ENCODE results near the gene SUGCT.

The SUGCT gene

DNA sequence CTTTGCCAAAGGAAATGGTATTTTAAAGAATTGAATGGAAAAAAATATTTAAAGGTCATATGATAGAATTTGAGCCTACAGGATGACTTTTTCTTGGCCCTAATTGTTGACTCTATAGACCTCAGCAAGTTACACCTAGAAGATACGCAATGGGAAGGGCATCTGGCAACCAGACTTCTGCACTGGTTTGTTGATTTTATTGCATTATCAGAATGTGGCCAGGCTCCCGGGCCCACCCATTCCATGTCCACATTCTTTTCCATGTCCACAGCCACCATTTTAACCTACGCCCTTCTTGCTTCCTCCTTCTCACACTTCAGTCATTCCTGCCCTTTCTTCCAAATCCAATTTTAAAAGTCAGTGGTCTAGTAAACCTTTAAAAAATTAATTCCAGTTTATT is 738.4 kb downstream of the SUGCT start:
- H3K9me3 ChIP-seq (ENCODE audit: insufficient read depth, low read length), result no peaks in the 10 kb centered on the region
- no peaks in the 10 kb centered on the region for H4K20me1 ChIP-seq (ENCODE audit: insufficient read depth, low read length)
- H3K4me2 ChIP-seq (ENCODE audit: low read length), result no peak overlapping the region
- no peaks in the 10 kb centered on the region for H3K36me3 ChIP-seq (replicated peaks; ENCODE audit: low read depth, low read length)
- H3K9ac ChIP-seq (ENCODE audit: low read length), result no peak overlapping the region
- no peak overlapping the region for H2AFZ ChIP-seq (ENCODE audit: low read depth, low read length)
- H3K27me3 ChIP-seq (ENCODE audit: low read depth, low read length), result no peaks in the 10 kb centered on the region
- H3K4me3 ChIP-seq (ENCODE audit: low read length), result no peak overlapping the region
- no peak for TF ChIP-seq EZH2phosphoT487 (IDR thresholded peaks at IDR 0.05; ENCODE audit: low read depth)
- TF ChIP-seq, protein P1, sequence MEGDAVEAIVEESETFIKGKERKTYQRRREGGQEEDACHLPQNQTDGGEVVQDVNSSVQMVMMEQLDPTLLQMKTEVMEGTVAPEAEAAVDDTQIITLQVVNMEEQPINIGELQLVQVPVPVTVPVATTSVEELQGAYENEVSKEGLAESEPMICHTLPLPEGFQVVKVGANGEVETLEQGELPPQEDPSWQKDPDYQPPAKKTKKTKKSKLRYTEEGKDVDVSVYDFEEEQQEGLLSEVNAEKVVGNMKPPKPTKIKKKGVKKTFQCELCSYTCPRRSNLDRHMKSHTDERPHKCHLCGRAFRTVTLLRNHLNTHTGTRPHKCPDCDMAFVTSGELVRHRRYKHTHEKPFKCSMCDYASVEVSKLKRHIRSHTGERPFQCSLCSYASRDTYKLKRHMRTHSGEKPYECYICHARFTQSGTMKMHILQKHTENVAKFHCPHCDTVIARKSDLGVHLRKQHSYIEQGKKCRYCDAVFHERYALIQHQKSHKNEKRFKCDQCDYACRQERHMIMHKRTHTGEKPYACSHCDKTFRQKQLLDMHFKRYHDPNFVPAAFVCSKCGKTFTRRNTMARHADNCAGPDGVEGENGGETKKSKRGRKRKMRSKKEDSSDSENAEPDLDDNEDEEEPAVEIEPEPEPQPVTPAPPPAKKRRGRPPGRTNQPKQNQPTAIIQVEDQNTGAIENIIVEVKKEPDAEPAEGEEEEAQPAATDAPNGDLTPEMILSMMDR (IDR thresholded peaks at IDR 0.05; ENCODE audit: low read depth, low read length), result no peak
- no peaks in the 10 kb centered on the region for H3K79me2 ChIP-seq (ENCODE audit: low read length)
- H3K4me1 ChIP-seq (ENCODE audit: low read length), result no peaks in the 10 kb centered on the region
- no peak overlapping the region for H3K27ac ChIP-seq (ENCODE audit: low read length)

DNA sequence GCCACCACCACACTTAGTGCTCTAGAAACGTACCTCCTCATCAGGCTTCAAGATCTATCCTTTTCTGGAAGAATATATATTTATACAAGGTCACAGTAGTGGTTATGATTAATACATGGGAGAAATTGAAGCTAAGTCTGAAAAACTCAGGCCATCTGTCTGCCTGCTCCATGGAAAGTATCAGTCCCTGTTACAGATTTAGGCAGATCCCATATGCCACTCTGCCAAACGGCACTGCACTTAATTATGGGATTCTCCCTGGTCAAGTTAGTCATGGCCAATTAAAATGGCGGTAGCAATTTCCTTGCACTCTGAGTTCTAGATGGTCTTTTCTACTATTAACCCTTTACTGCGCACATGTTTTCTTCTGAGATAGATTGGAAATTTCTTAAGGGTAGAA is 740.0 kb downstream of the SUGCT start:
- H3K4me2 ChIP-seq (ENCODE audit: low read length), result no peak overlapping the region
- no peaks in the 10 kb centered on the region for H4K20me1 ChIP-seq (ENCODE audit: insufficient read depth, low read length)
- H2AFZ ChIP-seq (ENCODE audit: low read depth, low read length), result no peak overlapping the region
- no peaks in the 10 kb centered on the region for H3K9me3 ChIP-seq (ENCODE audit: insufficient read depth, low read length)
- H3K4me1 ChIP-seq (ENCODE audit: low read length), result no peaks in the 10 kb centered on the region
- H3K4me3 ChIP-seq (ENCODE audit: low read length), result no peak overlapping the region
- H3K27me3 ChIP-seq (ENCODE audit: low read depth, low read length), result no peaks in the 10 kb centered on the region
- no peak for TF ChIP-seq EZH2phosphoT487 (IDR thresholded peaks at IDR 0.05; ENCODE audit: low read depth)
- TF ChIP-seq, protein P1 (IDR thresholded peaks at IDR 0.05; ENCODE audit: low read depth, low read length), result no peak
- no peak overlapping the region for H3K27ac ChIP-seq (ENCODE audit: low read length)
- no peak overlapping the region for H3K9ac ChIP-seq (ENCODE audit: low read length)
- no peaks in the 10 kb centered on the region for H3K36me3 ChIP-seq (replicated peaks; ENCODE audit: low read depth, low read length)
- no peaks in the 10 kb centered on the region for H3K79me2 ChIP-seq (ENCODE audit: low read length)

DNA sequence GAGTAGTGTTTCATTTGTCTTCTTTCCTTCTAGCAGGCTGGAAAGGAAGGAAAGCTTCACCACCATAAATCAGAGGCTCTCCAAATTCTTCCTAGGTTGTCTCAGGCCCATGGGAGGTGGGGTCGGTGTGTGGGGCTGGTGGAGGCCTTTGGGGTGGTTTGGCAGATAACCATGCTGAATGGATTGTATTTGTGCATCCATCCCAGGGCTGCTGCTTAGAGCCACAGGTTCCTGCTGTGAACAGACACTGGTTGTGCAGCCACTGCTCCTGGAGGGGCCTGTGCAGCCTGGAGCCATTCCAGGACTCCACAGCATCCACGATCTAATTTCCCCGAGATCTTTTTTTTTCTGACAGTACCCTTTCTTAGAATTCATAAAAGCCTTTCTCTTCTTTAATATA is 741.8 kb downstream of the SUGCT start:
- TF ChIP-seq, protein P1 (IDR thresholded peaks at IDR 0.05; ENCODE audit: low read depth, low read length), result no peak
- TF ChIP-seq EZH2phosphoT487 (IDR thresholded peaks at IDR 0.05; ENCODE audit: low read depth), result no peak
- no peaks in the 10 kb centered on the region for H3K9me3 ChIP-seq (ENCODE audit: insufficient read depth, low read length)
- no peaks in the 10 kb centered on the region for H3K4me1 ChIP-seq (ENCODE audit: low read length)
- no peak overlapping the region for H2AFZ ChIP-seq (ENCODE audit: low read depth, low read length)
- no peak overlapping the region for H3K9ac ChIP-seq (ENCODE audit: low read length)
- H3K27ac ChIP-seq (ENCODE audit: low read length), result no peak overlapping the region
- no peaks in the 10 kb centered on the region for H4K20me1 ChIP-seq (ENCODE audit: insufficient read depth, low read length)
- H3K4me3 ChIP-seq (ENCODE audit: low read length), result no peak overlapping the region
- H3K36me3 ChIP-seq (replicated peaks; ENCODE audit: low read depth, low read length), result no peaks in the 10 kb centered on the region
- no peaks in the 10 kb centered on the region for H3K79me2 ChIP-seq (ENCODE audit: low read length)
- H3K27me3 ChIP-seq (ENCODE audit: low read depth, low read length), result no peaks in the 10 kb centered on the region
- H3K4me2 ChIP-seq (ENCODE audit: low read length), result no peak overlapping the region

DNA sequence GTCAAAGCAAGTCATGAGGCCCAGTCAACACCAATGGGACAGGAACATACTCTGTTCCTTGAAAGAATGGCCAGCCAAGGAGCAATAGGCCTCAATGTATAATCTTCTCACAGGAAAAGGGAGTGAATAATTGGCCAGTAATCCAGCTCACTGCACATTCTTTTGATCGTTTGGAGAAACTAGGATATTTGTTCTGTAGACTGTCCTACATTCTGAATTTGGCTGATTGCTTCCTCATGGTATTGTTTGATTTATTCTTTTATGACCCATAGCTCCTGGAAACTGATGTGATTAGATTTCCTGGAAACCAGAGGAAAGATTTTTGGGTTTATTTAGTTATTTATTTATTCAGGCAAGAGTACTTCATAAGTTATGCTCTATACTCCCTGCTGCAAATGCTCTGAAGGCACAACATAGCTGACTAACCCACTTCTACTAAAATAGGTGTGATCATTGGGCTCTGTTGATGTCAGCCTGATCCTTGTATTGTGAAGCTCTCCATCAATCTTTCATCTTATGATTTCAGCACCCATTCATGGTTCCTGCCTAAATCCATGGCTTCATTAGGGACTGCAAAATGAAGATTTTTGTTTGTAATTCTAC is 745.2 kb downstream of the SUGCT start:
- Histone ChIP-seq H2AFZ (ENCODE audit: low read depth, low read length) (no peak overlapping the region), H3K27ac (ENCODE audit: low read length) (no peak overlapping the region), H3K27me3 (ENCODE audit: low read depth, low read length) (no peaks in the 10 kb centered on the region), H3K4me3 (ENCODE audit: low read length) (no peak overlapping the region), H3K4me1 (ENCODE audit: low read length) (no peaks in the 10 kb centered on the region), H3K79me2 (ENCODE audit: low read length) (no peaks in the 10 kb centered on the region), H4K20me1 (ENCODE audit: insufficient read depth, low read length) (no peaks in the 10 kb centered on the region), H3K9me3 (ENCODE audit: insufficient read depth, low read length) (no peaks in the 10 kb centered on the region), H3K36me3 (replicated peaks; ENCODE audit: low read depth, low read length) (no peaks in the 10 kb centered on the region), H3K4me2 (ENCODE audit: low read length) (no peak overlapping the region), H3K9ac (ENCODE audit: low read length) (no peak overlapping the region)
- no peak for TF ChIP-seq EZH2phosphoT487 (IDR thresholded peaks at IDR 0.05; ENCODE audit: low read depth)
- TF ChIP-seq, protein P1 (IDR thresholded peaks at IDR 0.05; ENCODE audit: low read depth, low read length), result no peak
